BLaER1 treated with 17β-estradiol and CSF1 and Interleukin-3, amounts not matched to agents 10 nM and 100 nM (cell line): Measurements from ENCODE around the gene MRTFB.

Experiments
- H3K27ac ChIP-seq, 11 experiments: shearing (Covaris generic); formaldehyde crosslinking; 2 replicates each; pipeline ENCODE4 v1.8.1; 2022
- H3K27me3 ChIP-seq, 11 experiments: shearing (Covaris generic); formaldehyde crosslinking; 2 replicates each; pipeline ENCODE4 v1.8.1; 2022
- H3K36me3 ChIP-seq, 11 experiments: shearing (Covaris generic); formaldehyde crosslinking; 2 replicates each; pipeline ENCODE4 v1.8.1; 2022
- H3K4me1 ChIP-seq, 10 experiments: shearing (Covaris generic); formaldehyde crosslinking; 2 replicates each; pipeline ENCODE4 v1.8.1; 2022
- H3K4me2 ChIP-seq, 11 experiments: shearing (Covaris generic); formaldehyde crosslinking; 2 replicates each; pipeline ENCODE4 v1.8.1; 2022
- H3K4me3 ChIP-seq, 10 experiments: shearing (Covaris generic); formaldehyde crosslinking; 2 replicates each; pipeline ENCODE4 v1.8.1; 2022
- H3K9ac ChIP-seq, 11 experiments: shearing (Covaris generic); formaldehyde crosslinking; 2 replicates each; pipeline ENCODE4 v1.8.1; 2022
- H3K9me3 ChIP-seq, 11 experiments: shearing (Covaris generic); formaldehyde crosslinking; replicated peaks in 1 of 11; 2 replicates each; pipeline ENCODE4 v1.8.1; 2022
- H4K20me1 ChIP-seq, 11 experiments: shearing (Covaris generic); formaldehyde crosslinking; 2 replicates each; pipeline ENCODE4 v1.8.1; 2022
- Cebpa-rat ChIP-seq, 11 experiments: shearing (Covaris generic); IDR thresholded peaks; 2 replicates each; pipeline ENCODE4 v1.8.1; 2022

MRTFB gene

DNA sequence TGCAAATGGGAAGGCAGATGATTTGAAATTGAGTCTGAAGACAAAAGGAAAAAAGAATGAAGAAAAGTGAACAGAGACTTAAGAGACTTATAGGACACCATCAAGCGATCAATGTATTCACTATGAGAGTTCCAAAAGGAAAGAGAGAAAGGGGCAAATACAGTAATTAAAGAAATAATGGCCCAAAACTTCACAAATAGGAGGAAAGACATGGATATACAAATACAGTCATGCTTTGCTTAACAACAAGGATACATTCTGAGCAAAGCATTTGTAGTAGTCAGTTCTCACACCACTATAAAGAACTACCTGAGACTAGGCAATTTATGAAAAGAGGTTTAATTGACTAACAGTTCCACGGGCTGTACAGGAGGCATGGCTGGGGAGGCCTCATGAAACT is 152.5 kb downstream of the MRTFB start:
- H3K9me3 ChIP-seq: peaks cover 19 to 49% (median 37%) of the 10 kb centered on the region in 11 experiments; a peak in 21 of 22 replicates

DNA sequence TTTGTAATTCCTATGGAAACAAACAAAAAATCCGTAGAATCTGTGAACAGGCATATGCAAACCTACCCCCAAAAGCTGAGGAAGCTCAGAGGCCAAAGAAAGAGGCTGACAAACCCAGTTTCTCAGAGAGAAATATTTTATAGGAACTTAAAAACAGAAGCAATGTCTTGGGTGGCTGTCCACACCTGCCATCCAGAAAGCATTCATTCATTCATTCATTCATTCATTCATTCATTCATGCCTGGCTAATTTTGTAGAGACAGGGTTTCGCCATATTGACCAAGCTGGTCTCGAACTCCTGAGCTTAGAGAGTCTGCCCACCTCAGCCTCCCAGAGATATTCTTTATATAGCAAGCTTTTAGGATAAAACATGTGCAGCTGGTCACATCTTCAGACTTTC is 154.3 kb downstream of the MRTFB start:
- no peaks in the 10 kb centered on the region for H4K20me1 ChIP-seq
- H3K4me3 ChIP-seq: no peak overlapping the region

More for the DNA sequence above, 152.5 kb downstream of the MRTFB start:
- Histone ChIP-seq H3K27me3 (no peaks in the 10 kb centered on the region), H3K4me1 (no peaks in the 10 kb centered on the region), H3K27ac (no peak overlapping the region), H3K36me3 (peaks cover 55 to 95% (median 78%) of the 10 kb centered on the region in 11 experiments), H4K20me1 (no peaks in the 10 kb centered on the region), H3K4me3 (no peak overlapping the region), H3K4me2 (no peak overlapping the region), H3K9ac (no peak overlapping the region)
- TF ChIP-seq Cebpa-rat (IDR thresholded peaks at IDR 0.05): no peak

DNA sequence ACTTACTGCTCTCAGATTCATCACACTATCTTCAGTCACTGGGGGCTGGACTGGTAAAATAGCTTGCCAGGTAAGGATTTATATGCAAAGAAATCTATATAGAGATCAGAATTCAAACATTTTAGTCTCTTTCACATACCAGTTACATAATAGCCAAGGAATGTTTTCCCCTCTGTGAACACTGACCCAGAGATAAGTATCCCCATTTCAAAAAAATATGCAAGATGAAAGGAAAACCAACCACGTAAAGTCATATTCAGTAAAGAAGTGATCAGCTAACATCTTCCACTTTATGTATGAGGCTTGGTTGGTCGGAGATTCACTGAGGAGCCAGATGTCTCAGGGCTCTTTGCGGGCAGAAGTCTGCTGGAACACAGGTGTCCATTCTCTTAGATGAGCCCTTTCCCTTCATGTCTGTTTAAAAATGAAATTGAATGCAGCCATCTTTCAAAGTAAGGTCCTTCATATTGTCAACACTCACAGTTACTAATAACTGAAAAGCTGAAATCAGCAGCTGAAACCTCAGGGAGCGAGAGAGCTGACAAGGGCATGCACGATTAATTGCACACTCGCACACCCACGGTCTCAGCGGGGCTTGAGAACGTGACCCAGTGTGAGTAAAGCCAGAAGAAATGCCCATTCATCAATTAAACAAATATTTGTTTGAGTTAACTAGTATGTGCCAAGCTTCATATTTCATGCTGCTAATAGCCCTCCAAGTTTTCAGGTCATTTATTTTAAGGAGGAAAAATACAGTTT is 161.2 kb downstream of the MRTFB start:
- Histone ChIP-seq H3K4me3 (no peak overlapping the region), H3K27me3 (no peaks in the 10 kb centered on the region), H3K36me3 (peaks cover 23 to 74% (median 40%) of the 10 kb centered on the region in 11 experiments), H3K27ac (no peak overlapping the region), H4K20me1 (no peaks in the 10 kb centered on the region), H3K9ac (no peak overlapping the region), H3K4me2 (no peak overlapping the region), H3K4me1 (no peaks in the 10 kb centered on the region), H3K9me3 (peaks cover 2 to 16% (median 8%) of the 10 kb centered on the region in 11 experiments; a peak in 17 of 22 replicates)
- no peak for TF ChIP-seq Cebpa-rat (IDR thresholded peaks at IDR 0.05)

More for the DNA sequence above, 154.3 kb downstream of the MRTFB start:
- H3K4me1 ChIP-seq: no peaks in the 10 kb centered on the region
- H3K27ac ChIP-seq: no peak overlapping the region
- peaks cover 20 to 49% (median 39%) of the 10 kb centered on the region in 11 experiments; a peak in 21 of 22 replicates for H3K9me3 ChIP-seq
- H3K4me2 ChIP-seq: no peak overlapping the region
- peaks cover 51 to 85% (median 65%) of the 10 kb centered on the region in 11 experiments for H3K36me3 ChIP-seq
- no peak overlapping the region for H3K9ac ChIP-seq
- no peak for TF ChIP-seq Cebpa-rat (IDR thresholded peaks at IDR 0.05)
- no peaks in the 10 kb centered on the region for H3K27me3 ChIP-seq

DNA sequence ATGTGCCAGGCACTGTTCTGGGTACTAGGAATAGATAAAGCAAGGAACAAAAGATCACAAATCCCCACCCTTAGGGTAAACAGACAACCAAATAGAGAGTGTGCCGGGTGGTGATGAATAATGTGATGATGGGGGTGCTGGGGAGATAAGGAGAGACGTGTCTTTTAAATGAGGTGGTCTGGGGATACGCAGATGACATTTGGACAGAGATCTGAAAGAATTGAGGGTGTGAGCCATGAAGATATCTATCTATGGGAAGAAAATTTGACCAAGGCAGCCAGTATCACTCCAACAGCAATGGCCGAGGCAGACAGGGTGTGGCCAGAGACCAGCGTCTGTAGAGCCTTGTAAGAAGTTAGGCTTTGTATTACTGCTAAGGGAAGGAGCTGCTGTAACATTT is 165.3 kb downstream of the MRTFB start:
- no peak overlapping the region for H3K27ac ChIP-seq
- no peak for TF ChIP-seq Cebpa-rat (IDR thresholded peaks at IDR 0.05)

DNA sequence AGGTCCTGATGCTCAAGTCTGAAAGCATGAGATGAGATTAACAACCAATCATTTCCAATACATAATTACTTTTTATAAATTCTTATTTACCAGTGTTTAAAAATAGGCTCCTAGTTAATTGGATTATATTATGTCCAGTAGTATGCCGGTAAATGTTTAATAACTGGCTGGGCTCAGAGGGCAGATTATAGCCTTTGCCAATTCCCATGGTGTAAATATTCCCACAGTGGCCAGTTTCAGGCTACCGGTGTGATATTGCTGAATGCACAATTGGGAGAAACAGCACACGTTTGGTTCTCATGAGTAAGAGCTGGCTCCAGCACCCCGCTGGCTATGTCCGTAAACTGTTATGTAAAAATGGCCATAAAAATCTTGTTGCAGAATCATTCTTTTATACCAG is 167.6 kb downstream of the MRTFB start:
- no peaks in the 10 kb centered on the region for H3K27me3 ChIP-seq
- H3K4me2 ChIP-seq: no peak overlapping the region
- H3K9ac ChIP-seq: no peak overlapping the region
- peaks cover 36 to 92% (median 71%) of the 10 kb centered on the region in 11 experiments for H3K36me3 ChIP-seq
- H3K27ac ChIP-seq: no peak overlapping the region
- no peak overlapping the region for H3K4me3 ChIP-seq
- H3K4me1 ChIP-seq: peaks cover 0 to 15% (median 0%) of the 10 kb centered on the region in 10 experiments; a peak in 6 of 20 replicates
- TF ChIP-seq Cebpa-rat (IDR thresholded peaks at IDR 0.05): no peak
- no peaks in the 10 kb centered on the region for H3K9me3 ChIP-seq
- H4K20me1 ChIP-seq: no peaks in the 10 kb centered on the region

More for the DNA sequence above, 165.3 kb downstream of the MRTFB start:
- Histone ChIP-seq H3K4me3 (no peak overlapping the region), H3K4me2 (no peak overlapping the region), H3K4me1 (peaks cover 0 to 15% (median 0%) of the 10 kb centered on the region in 10 experiments; a peak in 6 of 20 replicates), H3K27me3 (no peaks in the 10 kb centered on the region), H3K9me3 (no peaks in the 10 kb centered on the region), H3K36me3 (peaks cover 32 to 82% (median 64%) of the 10 kb centered on the region in 11 experiments), H4K20me1 (no peaks in the 10 kb centered on the region), H3K9ac (no peak overlapping the region)

DNA sequence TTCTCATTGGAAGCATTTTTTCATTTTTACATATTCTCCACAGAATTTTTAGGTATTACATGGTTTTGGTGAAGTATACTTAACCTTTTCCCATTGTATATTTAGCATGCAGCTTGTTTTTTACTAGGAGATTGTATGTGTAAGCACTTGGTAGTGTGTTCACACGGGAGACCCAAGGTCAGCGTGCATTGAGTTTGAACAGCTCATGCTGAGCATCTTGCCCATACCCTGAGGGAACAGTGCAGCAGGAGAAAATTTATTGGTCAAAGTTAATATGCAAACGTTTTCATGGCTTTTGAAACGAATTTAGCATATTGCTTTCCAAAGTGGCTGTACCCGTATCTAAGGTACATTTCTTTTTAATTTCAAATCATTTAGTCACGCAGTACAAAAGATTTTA is 168.7 kb downstream of the MRTFB start:
- peaks cover 29 to 85% (median 69%) of the 10 kb centered on the region in 11 experiments for H3K36me3 ChIP-seq
- no peak overlapping the region for H3K27ac ChIP-seq

DNA sequence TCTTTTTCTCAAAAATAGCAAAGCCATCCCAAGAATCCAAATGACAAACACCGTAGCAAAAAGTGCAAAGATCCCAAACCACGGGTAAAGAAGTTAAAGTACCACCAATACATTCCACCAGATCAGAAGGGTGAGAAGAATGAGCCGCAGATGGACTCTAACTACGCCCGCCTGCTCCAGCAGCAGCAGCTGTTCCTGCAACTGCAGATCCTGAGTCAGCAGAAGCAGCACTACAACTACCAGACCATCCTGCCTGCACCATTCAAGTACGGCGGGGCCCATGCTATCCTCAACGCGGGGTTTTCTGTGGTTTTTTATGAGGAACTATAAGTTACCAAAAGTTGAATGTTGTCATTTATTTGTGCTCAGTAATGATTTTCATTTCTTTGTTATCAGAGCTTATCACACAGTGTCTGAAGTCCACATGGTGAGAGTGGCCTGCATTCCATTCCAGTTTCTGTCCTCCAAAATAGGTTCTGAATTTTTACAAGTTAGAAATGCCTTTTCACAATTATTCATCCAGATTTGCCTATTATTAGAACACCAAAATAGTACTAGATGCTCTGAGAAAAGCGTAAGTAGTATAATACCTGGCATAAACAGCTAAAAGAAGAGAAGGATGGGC is 169.2 kb downstream of the MRTFB start:
- Histone ChIP-seq H3K27me3 (no peaks in the 10 kb centered on the region), H3K4me1 (peaks cover 0 to 15% (median 0%) of the 10 kb centered on the region in 10 experiments; a peak in 6 of 20 replicates), H3K9me3 (no peaks in the 10 kb centered on the region), H3K27ac (0 out of 22 replicates have a peak overlapping the region, but pooled peaks of 1 of the 11 experiments have one; percentile 0), H3K4me2 (peak overlapping the region in 3 of 11 experiments; percentile 14 to 46 (median 22); a peak in 6 of 22 replicates), H4K20me1 (no peaks in the 10 kb centered on the region), H3K4me3 (no peak overlapping the region), H3K36me3 (peaks cover 26 to 85% (median 69%) of the 10 kb centered on the region in 11 experiments; a peak in 21 of 22 replicates), H3K9ac (0 out of 22 replicates have a peak overlapping the region, but pooled peaks of 1 of the 11 experiments have one; percentile 27)
- TF ChIP-seq Cebpa-rat (IDR thresholded peaks at IDR 0.05): no peak

More for the DNA sequence above, 168.7 kb downstream of the MRTFB start:
- peak overlapping the region in 3 of 11 experiments; percentile 14 to 46 (median 22); a peak in 4 of 22 replicates for H3K4me2 ChIP-seq
- H3K4me3 ChIP-seq: no peak overlapping the region
- TF ChIP-seq Cebpa-rat (IDR thresholded peaks at IDR 0.05): no peak
- H4K20me1 ChIP-seq: no peaks in the 10 kb centered on the region
- no peaks in the 10 kb centered on the region for H3K9me3 ChIP-seq
- peaks cover 0 to 15% (median 0%) of the 10 kb centered on the region in 10 experiments; a peak in 6 of 20 replicates for H3K4me1 ChIP-seq
- 0 out of 22 replicates have a peak overlapping the region, but pooled peaks of 1 of the 11 experiments have one; percentile 27 for H3K9ac ChIP-seq
- no peaks in the 10 kb centered on the region for H3K27me3 ChIP-seq

DNA sequence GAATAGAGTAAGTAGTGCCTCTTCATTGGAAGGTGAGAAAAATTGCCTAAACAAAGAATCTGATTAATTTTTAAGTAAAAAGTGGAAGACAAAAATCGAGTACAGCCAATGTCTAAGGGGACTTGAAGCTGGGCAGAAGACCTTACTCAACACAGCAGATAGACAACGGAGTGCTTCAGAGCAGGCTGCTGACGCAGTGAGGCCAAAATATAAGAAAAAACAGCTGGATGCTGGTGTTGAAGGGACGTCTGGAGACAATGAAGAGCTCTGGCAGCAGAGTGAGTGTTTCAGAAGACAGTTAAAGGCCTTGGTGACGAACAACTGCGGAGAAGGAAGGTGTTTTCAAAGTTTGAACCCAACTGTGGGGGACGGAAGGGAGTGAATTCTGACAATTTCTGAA is 169.8 kb downstream of the MRTFB start:
- Histone ChIP-seq H3K4me2 (peak overlapping the region in 2 of 11 experiments; percentile 14 to 22; a peak in 3 of 22 replicates), H3K27ac (0 out of 22 replicates have a peak overlapping the region, but pooled peaks of 1 of the 11 experiments have one; percentile 0), H3K4me3 (no peak overlapping the region), H3K9ac (no peak overlapping the region), H3K9me3 (no peaks in the 10 kb centered on the region), H3K4me1 (peaks cover 0 to 15% (median 0%) of the 10 kb centered on the region in 10 experiments; a peak in 6 of 20 replicates), H3K36me3 (peaks cover 30 to 85% (median 69%) of the 10 kb centered on the region in 11 experiments), H4K20me1 (no peaks in the 10 kb centered on the region), H3K27me3 (no peaks in the 10 kb centered on the region)
- 0 out of 22 replicates have a peak, but pooled peaks of 1 of the 11 experiments have one; percentile 36 for TF ChIP-seq Cebpa-rat (IDR thresholded peaks at IDR 0.05)

DNA sequence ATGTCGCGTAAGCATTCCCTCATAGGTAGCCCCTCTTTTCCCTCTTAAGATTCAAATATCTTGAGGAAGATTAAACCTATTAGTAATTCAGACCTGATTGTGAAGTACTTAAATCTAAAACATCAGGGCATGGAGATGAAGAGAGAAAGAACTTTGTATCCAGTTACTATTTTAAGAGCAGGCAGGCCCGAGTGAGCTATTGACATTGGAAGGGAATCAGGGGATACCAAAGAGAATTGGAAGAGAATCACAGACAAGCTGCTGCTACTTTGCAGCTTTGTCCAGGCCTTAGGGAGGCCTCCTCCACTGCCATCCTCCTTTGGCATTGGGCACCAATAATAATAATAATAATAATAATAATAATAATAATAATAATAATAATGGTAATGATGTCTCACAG is 170.5 kb downstream of the MRTFB start:
- Histone ChIP-seq H3K4me1 (peaks cover 0 to 15% (median 0%) of the 10 kb centered on the region in 10 experiments; a peak in 6 of 20 replicates), H3K27me3 (no peaks in the 10 kb centered on the region), H3K27ac (no peak overlapping the region), H3K4me3 (no peak overlapping the region), H4K20me1 (no peaks in the 10 kb centered on the region), H3K36me3 (peaks cover 36 to 85% (median 69%) of the 10 kb centered on the region in 11 experiments), H3K9me3 (no peaks in the 10 kb centered on the region), H3K4me2 (no peak overlapping the region), H3K9ac (no peak overlapping the region)
- TF ChIP-seq Cebpa-rat (IDR thresholded peaks at IDR 0.05): no peak
